ENCODE measurements around the gene JMJD7.

Gene JMJD7

GRCh38 chr15:41881550-41881919, 53.6 kb downstream of the JMJD7 start:
- no peak overlapping the region for H3K4me3 ChIP-seq (ENCODE audit: low read depth, low read length)

DNA sequence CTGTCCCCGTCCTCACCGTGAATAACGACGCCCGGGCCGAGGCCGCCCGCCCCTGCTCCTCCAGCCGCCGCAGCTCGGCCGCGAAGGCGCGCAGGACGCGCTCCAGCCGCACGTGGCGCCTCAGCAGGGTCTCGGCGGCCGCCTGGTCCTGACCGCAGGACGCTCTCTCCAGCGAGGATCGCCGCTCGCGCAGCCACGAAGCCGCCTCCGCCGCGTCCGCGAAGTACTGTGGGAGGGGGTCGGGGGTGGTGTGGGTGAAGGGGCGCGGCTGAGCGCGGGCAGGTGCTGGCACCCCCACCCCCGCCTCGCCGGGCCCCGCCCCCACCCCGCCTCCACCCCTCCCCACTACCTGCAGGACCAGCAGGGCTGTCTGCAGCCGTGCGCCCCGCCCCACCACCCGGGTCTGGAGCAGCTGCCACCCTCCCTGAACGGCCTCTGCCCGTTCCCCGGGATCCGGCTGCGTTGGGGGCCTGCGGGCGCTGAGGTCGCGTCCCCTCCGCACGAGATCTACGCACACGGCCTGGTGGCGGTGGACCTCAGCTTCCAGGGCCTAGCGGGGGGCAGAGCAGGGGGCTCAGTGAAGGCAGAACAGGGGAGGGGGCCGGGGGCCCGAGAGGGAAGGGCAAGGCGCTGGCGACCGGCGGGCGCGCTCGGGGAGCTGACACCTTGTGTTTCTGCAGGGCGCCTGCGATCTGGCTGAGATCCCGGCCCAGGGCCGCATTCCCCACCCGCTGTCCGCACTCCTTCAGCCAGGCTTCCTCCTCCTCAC, 54.2 kb downstream of the JMJD7 start:
- H3K4me3 ChIP-seq (ENCODE audit: low read depth, low read length), result no peak overlapping the region
- TF ChIP-seq CTCF (IDR thresholded peaks at IDR 0.05; ENCODE audit: borderline replicate concordance, insufficient read depth, low read depth, low read length), result no peak

More at GRCh38 chr15:41881550-41881919, 53.6 kb downstream of the JMJD7 start:
- no peak for TF ChIP-seq CTCF (IDR thresholded peaks at IDR 0.05; ENCODE audit: borderline replicate concordance, insufficient read depth, low read depth, low read length)

DNA sequence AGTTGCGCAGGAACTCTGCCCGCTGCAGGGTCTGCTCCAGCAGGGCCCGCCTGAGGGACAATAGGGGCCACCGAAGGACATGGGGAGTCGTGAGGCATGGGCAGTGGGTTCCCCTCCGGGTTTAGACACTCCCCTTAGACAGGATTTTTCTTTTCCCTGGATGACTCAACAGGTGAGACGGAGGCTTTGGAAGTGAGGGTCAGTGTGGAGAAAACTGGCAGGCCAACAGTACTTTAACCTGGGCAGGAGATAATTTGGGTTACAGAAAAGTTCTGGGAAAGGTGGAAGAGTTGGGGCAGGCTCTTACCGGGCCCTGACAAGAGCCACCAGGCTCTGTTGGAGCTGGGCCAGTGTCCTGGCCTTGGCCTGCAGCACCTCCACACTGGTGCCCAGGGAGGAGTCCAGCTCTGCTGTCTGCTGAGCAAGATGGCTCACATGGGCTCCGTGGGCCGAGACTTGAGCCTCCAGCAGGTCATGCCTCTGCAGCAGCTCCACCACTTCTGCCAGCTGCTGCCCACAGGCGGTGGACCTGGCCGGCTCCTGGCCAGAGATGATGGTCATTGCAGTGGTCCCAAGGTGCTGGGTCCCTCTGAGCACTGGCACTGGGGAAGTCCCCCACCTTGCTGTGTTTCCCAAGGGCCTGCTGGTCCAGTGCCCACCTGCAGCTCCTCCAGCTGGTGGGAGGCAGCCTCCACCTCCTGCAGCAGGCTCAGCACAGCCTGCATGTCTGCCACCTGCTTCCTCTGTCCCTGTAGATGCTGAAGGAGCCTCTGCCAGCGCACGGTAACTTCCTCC, 55.0 kb downstream of the JMJD7 start:
- H3K4me3 ChIP-seq (ENCODE audit: low read depth, low read length), result no peak overlapping the region
- TF ChIP-seq CTCF (IDR thresholded peaks at IDR 0.05; ENCODE audit: borderline replicate concordance, insufficient read depth, low read depth, low read length), result no peak

GRCh38 chr15:41883484-41883825, 55.6 kb downstream of the JMJD7 start:
- no peak for TF ChIP-seq CTCF (IDR thresholded peaks at IDR 0.05; ENCODE audit: borderline replicate concordance, insufficient read depth, low read depth, low read length)
- H3K4me3 ChIP-seq (ENCODE audit: low read depth, low read length), result no peak overlapping the region

- no peak overlapping the region for H3K4me3 ChIP-seq (ENCODE audit: low read depth, low read length)
- TF ChIP-seq CTCF (IDR thresholded peaks at IDR 0.05; ENCODE audit: borderline replicate concordance, insufficient read depth, low read depth, low read length), result no peak
These were observed 56.6 kb downstream of the JMJD7 start for GRCh38 chr15:41884458-41884857.

DNA sequence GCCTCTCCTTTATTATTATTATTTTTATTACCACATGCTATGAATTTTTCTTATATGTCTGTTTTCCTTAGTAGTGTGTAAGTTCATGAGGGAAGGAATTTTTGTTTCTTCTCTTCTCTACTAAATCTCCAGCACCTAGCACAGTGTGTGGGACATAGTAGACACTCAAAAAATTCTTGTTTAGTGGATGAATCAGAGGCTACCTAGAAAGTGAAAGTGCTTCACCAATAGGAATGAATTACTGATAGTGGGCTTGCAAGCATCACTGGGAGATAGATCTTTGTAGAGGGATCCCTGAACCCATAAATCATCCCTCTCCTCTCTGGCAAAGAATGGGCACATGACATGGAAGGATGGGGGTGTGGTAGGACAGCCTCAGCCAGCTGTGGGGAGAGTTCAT, 57.4 kb downstream of the JMJD7 start:
- TF ChIP-seq CTCF (IDR thresholded peaks at IDR 0.05; ENCODE audit: borderline replicate concordance, insufficient read depth, low read depth, low read length), result no peak
- no peak overlapping the region for H3K4me3 ChIP-seq (ENCODE audit: low read depth, low read length)

- H3K4me3 ChIP-seq (ENCODE audit: low read depth, low read length), result no peak overlapping the region
- no peak for TF ChIP-seq CTCF (IDR thresholded peaks at IDR 0.05; ENCODE audit: borderline replicate concordance, insufficient read depth, low read depth, low read length)
These were observed 57.9 kb downstream of the JMJD7 start for GRCh38 chr15:41885841-41886240.

Measured in GM12875 (cell line).